ENCODE data around the gene SIGLEC7.

SIGLEC7 gene

DNA sequence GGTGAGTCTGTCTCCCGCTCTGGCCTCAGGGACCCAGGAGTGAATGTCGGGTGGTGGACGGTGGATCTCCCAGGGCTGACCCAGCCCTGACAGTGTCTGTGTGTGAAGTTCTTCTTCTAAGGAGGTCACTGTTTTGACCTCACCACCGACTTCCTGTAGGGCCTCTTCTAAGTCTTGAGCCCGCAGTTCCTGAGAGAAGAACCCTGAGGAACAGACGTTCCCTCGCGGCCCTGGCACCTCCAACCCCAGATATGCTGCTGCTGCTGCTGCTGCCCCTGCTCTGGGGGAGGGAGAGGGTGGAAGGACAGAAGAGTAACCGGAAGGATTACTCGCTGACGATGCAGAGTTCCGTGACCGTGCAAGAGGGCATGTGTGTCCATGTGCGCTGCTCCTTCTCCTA lies at the start of gene SIGLEC7:
Gene SIGLEC7 (plus strand): TSS at position 183 of the 400 bp plus-strand sequence. CDS start 69 bp downstream, at position 252.
- H3K36me3 ChIP-seq = peaks cover 0 to 19% (median 0%) of the 10 kb centered on the region in 11 experiments; a peak in 9 of 22 replicates
- H3K9ac ChIP-seq = peak within 1 kb of the TSS in 6 of 11 experiments; percentile 7 to 81 (median 32); a peak in 8 of 22 replicates
- H3K9me3 ChIP-seq (replicated peaks in 1 of 11) = no peaks in the 10 kb centered on the region
- H3K4me2 ChIP-seq = peak within 1 kb of the TSS; percentile 46 to 99 (median 94)
- no peaks in the 10 kb centered on the region for H3K27me3 ChIP-seq
- peaks cover 55 to 100% (median 74%) of the 10 kb centered on the region in 10 experiments for H3K4me1 ChIP-seq
- peak within 1 kb of the TSS in 6 of 11 experiments; percentile 10 to 75 (median 50); a peak in 10 of 22 replicates for H3K27ac ChIP-seq
- H4K20me1 ChIP-seq = no peaks in the 10 kb centered on the region
- peak within 1 kb of the TSS in 3 of 10 experiments; percentile 24 to 54 (median 47); a peak in 7 of 20 replicates for H3K4me3 ChIP-seq
- no peak for TF ChIP-seq Cebpa-rat (IDR thresholded peaks at IDR 0.05)

- peak overlapping the region in 2 of 11 experiments; percentile 10 to 11; a peak in 2 of 22 replicates for H3K9ac ChIP-seq
- H4K20me1 ChIP-seq = peaks cover 0 to 73% (median 23%) of the 10 kb centered on the region in 11 experiments; a peak in 15 of 22 replicates
- TF ChIP-seq Cebpa-rat (IDR thresholded peaks at IDR 0.05) = no peak
- H3K4me2 ChIP-seq = no peak overlapping the region
- H3K4me1 ChIP-seq = peaks cover 21 to 44% (median 32%) of the 10 kb centered on the region in 10 experiments
- H3K36me3 ChIP-seq = peaks cover 0 to 41% (median 17%) of the 10 kb centered on the region in 11 experiments; a peak in 20 of 22 replicates
- no peaks in the 10 kb centered on the region for H3K9me3 ChIP-seq (replicated peaks in 1 of 11)
- H3K27me3 ChIP-seq = no peaks in the 10 kb centered on the region
- H3K4me3 ChIP-seq = no peak overlapping the region
- no peak overlapping the region for H3K27ac ChIP-seq
These were observed 49.0 kb upstream of the SIGLEC7 start for GRCh38 chr19:51093101-51093500.

- Histone ChIP-seq H3K4me3 (no peak overlapping the region), H3K9ac (peak overlapping the region in 2 of 11 experiments; percentile 10 to 11; a peak in 1 of 22 replicates), H3K27ac (0 out of 22 replicates have a peak overlapping the region, but pooled peaks of 1 of the 11 experiments have one; percentile 13), H3K36me3 (peaks cover 5 to 47% (median 23%) of the 10 kb centered on the region in 11 experiments), H3K4me2 (no peak overlapping the region), H3K4me1 (peaks cover 26 to 49% (median 37%) of the 10 kb centered on the region in 10 experiments), H3K9me3 (replicated peaks in 1 of 11) (no peaks in the 10 kb centered on the region), H4K20me1 (peaks cover 0 to 73% (median 23%) of the 10 kb centered on the region in 11 experiments; a peak in 15 of 22 replicates), H3K27me3 (no peaks in the 10 kb centered on the region)
- no peak for TF ChIP-seq Cebpa-rat (IDR thresholded peaks at IDR 0.05)
These were observed 48.4 kb upstream of the SIGLEC7 start for GRCh38 chr19:51093510-51094345.

- Histone ChIP-seq H3K27me3 (no peaks in the 10 kb centered on the region), H3K4me2 (peak overlapping the region; percentile 50 to 85 (median 72)), H4K20me1 (peaks cover 0 to 77% (median 28%) of the 10 kb centered on the region in 11 experiments; a peak in 16 of 22 replicates), H3K9me3 (replicated peaks in 1 of 11) (peaks cover 0 to 4% (median 0%) of the 10 kb centered on the region in 11 experiments; a peak in 1 of 22 replicates), H3K4me3 (peak overlapping the region in 3 of 10 experiments; percentile 11 to 36 (median 30); a peak in 1 of 20 replicates), H3K36me3 (peaks cover 16 to 51% (median 32%) of the 10 kb centered on the region in 11 experiments), H3K9ac (peak overlapping the region; percentile 17 to 71 (median 58); a peak in 19 of 22 replicates), H3K4me1 (peaks cover 26 to 56% (median 37%) of the 10 kb centered on the region in 10 experiments), H3K27ac (peak overlapping the region in 10 of 11 experiments; percentile 11 to 62 (median 48); a peak in 16 of 22 replicates)
- no peak for TF ChIP-seq Cebpa-rat (IDR thresholded peaks at IDR 0.05)
These were observed 47.3 kb upstream of the SIGLEC7 start for GRCh38 chr19:51094696-51095279.

DNA sequence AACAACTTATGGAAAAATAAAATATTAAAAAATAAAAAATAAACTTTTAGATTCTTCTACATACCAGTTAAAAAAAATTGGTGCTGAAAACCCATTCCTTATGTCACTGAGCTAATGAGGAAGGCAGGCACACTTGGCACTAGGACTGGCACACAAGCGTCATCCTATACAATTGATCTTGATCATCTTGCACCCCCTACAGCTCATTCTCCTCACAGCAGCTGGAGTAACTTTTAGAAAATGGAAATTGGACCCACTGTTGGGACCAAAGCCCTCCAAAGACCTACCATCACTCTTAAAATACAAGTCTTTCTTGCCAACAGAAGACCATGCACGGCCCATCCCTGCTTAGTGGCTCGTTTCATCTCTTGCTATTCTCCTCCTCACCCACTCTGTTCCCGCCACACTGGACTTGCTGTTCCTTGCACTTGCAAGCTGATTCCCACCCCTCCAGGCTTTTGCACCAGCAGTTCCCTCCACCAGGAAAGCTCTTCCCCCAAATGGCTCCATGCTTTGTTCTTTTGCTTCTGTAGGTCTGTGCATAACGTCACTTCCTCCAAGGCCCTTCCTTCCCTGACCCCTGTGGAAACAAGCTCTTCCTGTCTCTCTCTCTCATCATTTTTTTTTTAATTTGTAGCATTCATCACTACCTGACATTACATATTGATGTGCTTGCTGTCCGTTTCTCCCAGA lies 45.5 kb upstream of the SIGLEC7 start:
- Histone ChIP-seq H3K9ac (no peak overlapping the region), H3K36me3 (peaks cover 28 to 61% (median 47%) of the 10 kb centered on the region in 11 experiments), H3K4me2 (peak overlapping the region; percentile 8 to 62 (median 27); a peak in 18 of 22 replicates), H3K27me3 (no peaks in the 10 kb centered on the region), H3K9me3 (replicated peaks in 1 of 11) (peaks cover 0 to 4% (median 0%) of the 10 kb centered on the region in 11 experiments; a peak in 1 of 22 replicates), H3K27ac (peak overlapping the region in 5 of 11 experiments; percentile 1 to 28 (median 12); a peak in 4 of 22 replicates), H4K20me1 (peaks cover 0 to 83% (median 30%) of the 10 kb centered on the region in 11 experiments; a peak in 16 of 22 replicates), H3K4me1 (peaks cover 32 to 48% (median 36%) of the 10 kb centered on the region in 10 experiments), H3K4me3 (no peak overlapping the region)
- no peak for TF ChIP-seq Cebpa-rat (IDR thresholded peaks at IDR 0.05)

DNA sequence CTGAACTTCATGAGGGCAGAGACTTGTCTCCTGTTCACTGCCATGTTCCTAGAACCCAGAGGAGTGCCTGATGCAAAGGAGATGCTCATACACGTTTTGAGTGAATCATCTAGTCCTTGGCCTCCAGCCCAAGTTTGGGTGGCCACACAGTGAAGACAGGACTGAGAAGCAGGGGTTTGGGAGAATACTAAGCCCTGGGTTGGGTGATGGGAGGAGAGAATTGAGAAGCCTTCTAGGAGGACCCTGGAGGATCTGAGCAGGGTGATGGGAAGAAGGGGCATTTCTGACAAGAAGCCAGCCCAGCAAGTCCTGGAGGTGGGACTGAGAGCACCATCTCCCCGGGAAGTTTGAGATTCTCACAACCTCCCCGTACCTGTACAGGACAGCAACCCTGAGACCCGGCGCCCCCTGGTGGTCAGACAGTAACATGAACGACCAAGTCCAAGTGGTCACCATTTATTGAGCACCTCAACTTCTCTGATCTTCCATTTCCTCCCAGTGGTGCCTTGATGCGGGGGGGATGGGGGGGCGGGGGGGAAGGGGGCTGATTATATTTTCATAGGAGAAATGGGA lies 44.8 kb upstream of the SIGLEC7 start:
- H3K27me3 ChIP-seq = no peaks in the 10 kb centered on the region
- peaks cover 0 to 4% (median 0%) of the 10 kb centered on the region in 11 experiments; a peak in 1 of 22 replicates for H3K9me3 ChIP-seq (replicated peaks in 1 of 11)
- peaks cover 34 to 67% (median 53%) of the 10 kb centered on the region in 11 experiments for H3K36me3 ChIP-seq
- no peak overlapping the region for H3K9ac ChIP-seq
- no peak for TF ChIP-seq Cebpa-rat (IDR thresholded peaks at IDR 0.05)
- H3K4me3 ChIP-seq = no peak overlapping the region
- peaks cover 32 to 54% (median 38%) of the 10 kb centered on the region in 10 experiments for H3K4me1 ChIP-seq
- peaks cover 0 to 87% (median 34%) of the 10 kb centered on the region in 11 experiments; a peak in 16 of 22 replicates for H4K20me1 ChIP-seq
- H3K27ac ChIP-seq = peak overlapping the region in 5 of 11 experiments; percentile 1 to 28 (median 12); a peak in 4 of 22 replicates
- H3K4me2 ChIP-seq = peak overlapping the region; percentile 8 to 62 (median 27); a peak in 17 of 22 replicates

DNA sequence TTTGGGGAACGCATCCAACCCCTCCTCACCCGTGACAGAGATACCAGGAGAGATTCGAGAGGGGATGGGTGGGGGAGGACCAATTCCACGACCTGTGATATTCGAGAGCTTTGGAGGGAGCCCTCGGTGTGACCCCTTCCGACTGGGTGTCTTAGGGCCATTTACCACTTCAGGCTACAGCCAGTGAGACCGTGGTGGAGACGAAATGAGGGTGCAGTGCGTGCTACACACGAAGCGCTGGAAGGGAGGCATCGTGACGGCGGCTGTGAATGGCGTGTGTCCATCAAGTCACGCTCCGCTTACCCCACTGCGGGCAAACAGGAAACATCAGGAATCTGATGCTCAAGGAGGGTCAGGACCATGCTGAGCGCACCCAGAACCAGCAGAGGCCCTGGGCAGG lies 44.3 kb upstream of the SIGLEC7 start:
- no peaks in the 10 kb centered on the region for H3K27me3 ChIP-seq
- peak overlapping the region in 7 of 11 experiments; percentile 17 to 51 (median 36); a peak in 11 of 22 replicates for H3K27ac ChIP-seq
- H3K4me1 ChIP-seq = peaks cover 32 to 59% (median 39%) of the 10 kb centered on the region in 10 experiments
- peaks cover 39 to 73% (median 58%) of the 10 kb centered on the region in 11 experiments for H3K36me3 ChIP-seq
- no peak for TF ChIP-seq Cebpa-rat (IDR thresholded peaks at IDR 0.05)
- H3K4me2 ChIP-seq = peak overlapping the region; percentile 3 to 66 (median 49); a peak in 19 of 22 replicates
- peaks cover 0 to 4% (median 0%) of the 10 kb centered on the region in 11 experiments; a peak in 1 of 22 replicates for H3K9me3 ChIP-seq (replicated peaks in 1 of 11)
- peak overlapping the region in 2 of 11 experiments; percentile 6 to 15; a peak in 2 of 22 replicates for H3K9ac ChIP-seq
- H4K20me1 ChIP-seq = peaks cover 0 to 87% (median 34%) of the 10 kb centered on the region in 11 experiments; a peak in 16 of 22 replicates
- H3K4me3 ChIP-seq = no peak overlapping the region
